NCI-H345 treated with DMSO at 0.1 percent for 48 hours (cell line): Measurements from ENCODE around the gene NAGK.
"Not testable (repeated sequence)": the region's sequence is repeated elsewhere in the genome, so short reads cannot be mapped to it uniquely, and the experiment has no call there.

ENCODE experiments used
- DNase-seq: peaks from one replicate; lab custom pipeline; 2025; ENCODE audit not compliant: unreplicated experiment; lab: John Stamatoyannopoulos, UW

NAGK gene

GRCh38 chr2:71068218-71069035 lies at the start of gene NAGK:
TSS of gene NAGK (plus strand) at chr2:71068648. CDS start at chr2:71068684, 36 bp downstream.
- DNase-seq: peak; percentile 94

- not testable (repeated sequence) for DNase-seq
These were observed 48.5 kb upstream of the NAGK start for GRCh38 chr2:71019989-71020388.

GRCh38 chr2:71021394-71021793 lies 47.1 kb upstream of the NAGK start:
- DNase-seq: not testable (repeated sequence)

- not testable (repeated sequence) for DNase-seq
These were observed 44.8 kb upstream of the NAGK start for GRCh38 chr2:71023553-71024243.

GRCh38 chr2:71036296-71036695 lies 32.2 kb upstream of the NAGK start:
- not testable (repeated sequence) for DNase-seq

GRCh38 chr2:71042287-71042686 lies 26.2 kb upstream of the NAGK start:
- no peak for DNase-seq

- DNase-seq: no peak
These were observed 24.7 kb upstream of the NAGK start for GRCh38 chr2:71043531-71044407.

GRCh38 chr2:71045151-71045550 lies 23.3 kb upstream of the NAGK start:
- no peak for DNase-seq

GRCh38 chr2:71045865-71046548 lies 22.4 kb upstream of the NAGK start:
- no peak for DNase-seq

GRCh38 chr2:71048096-71048495 lies 20.4 kb upstream of the NAGK start:
- DNase-seq: no peak

GRCh38 chr2:71049704-71050360 lies 18.6 kb upstream of the NAGK start:
- not testable (repeated sequence) for DNase-seq

GRCh38 chr2:71055206-71055740 lies 13.2 kb upstream of the NAGK start:
- not testable (repeated sequence) for DNase-seq

GRCh38 chr2:71060211-71060610 lies 8.2 kb upstream of the NAGK start:
- DNase-seq: no peak

GRCh38 chr2:71060871-71061270 lies 7.6 kb upstream of the NAGK start:
- DNase-seq: no peak

GRCh38 chr2:71063216-71063615 lies 5.2 kb upstream of the NAGK start:
- no peak for DNase-seq

- DNase-seq: no peak
These were observed 4.3 kb upstream of the NAGK start for GRCh38 chr2:71064110-71064611.

GRCh38 chr2:71064754-71065621 lies 3.5 kb upstream of the NAGK start:
- DNase-seq: no peak

- no peak for DNase-seq
These were observed 1.6 kb upstream of the NAGK start for GRCh38 chr2:71066856-71067255.
